Amygdala (tissue), 56 donors: Measurements from ENCODE around the gene TMEM120A.
A peak's percentile ranks its signal among the peaks of the same experiment; 100 is the strongest.
"Not testable (repeated sequence)": the region's sequence is repeated elsewhere in the genome, so short reads cannot be mapped to it uniquely, and the experiment has no call there.

Experiments
- DNase-seq, 56 donors: peaks; one replicate each; lab custom pipeline; 2025; lab: John Stamatoyannopoulos, UW

Gene TMEM120A

GRCh38 chr7:75994388-75995051 lies at the start of gene TMEM120A:
Gene TMEM120A, minus strand, starts transcription at chr7:75994595. Its CDS starts 25 bp downstream, at chr7:75994570.
- DNase-seq: peak in 55 of 56 donors; percentile 74 to 95 (median 90)

DNA sequence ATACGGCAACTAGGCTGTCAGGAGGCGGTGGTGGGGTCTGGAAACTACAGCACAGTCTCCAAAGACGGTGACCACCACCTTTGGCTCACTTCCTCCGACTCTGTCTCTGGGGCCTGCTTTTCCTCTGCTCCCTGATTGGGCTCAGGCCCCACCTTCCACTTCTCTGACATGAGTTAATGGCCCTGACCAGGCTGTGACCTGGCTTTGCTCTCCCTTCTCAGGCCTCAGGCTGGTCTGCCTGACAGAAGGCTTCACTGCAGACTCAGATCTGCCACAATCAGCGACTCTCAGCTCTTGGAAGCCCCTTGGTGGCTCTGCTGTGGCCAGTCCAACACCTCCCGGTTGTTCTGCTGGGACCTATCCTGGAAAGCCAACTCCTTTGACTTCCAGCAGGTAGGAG lies 45.7 kb upstream of the TMEM120A start:
- no peak for DNase-seq

GRCh38 chr7:76037310-76037709 lies 42.9 kb upstream of the TMEM120A start:
- peak in 2 of 56 donors; percentile 2 to 3 for DNase-seq

GRCh38 chr7:76031964-76032363 lies 37.6 kb upstream of the TMEM120A start:
- DNase-seq: no peak

GRCh38 chr7:76029682-76030081 lies 35.3 kb upstream of the TMEM120A start:
- not testable (repeated sequence) for DNase-seq

DNA sequence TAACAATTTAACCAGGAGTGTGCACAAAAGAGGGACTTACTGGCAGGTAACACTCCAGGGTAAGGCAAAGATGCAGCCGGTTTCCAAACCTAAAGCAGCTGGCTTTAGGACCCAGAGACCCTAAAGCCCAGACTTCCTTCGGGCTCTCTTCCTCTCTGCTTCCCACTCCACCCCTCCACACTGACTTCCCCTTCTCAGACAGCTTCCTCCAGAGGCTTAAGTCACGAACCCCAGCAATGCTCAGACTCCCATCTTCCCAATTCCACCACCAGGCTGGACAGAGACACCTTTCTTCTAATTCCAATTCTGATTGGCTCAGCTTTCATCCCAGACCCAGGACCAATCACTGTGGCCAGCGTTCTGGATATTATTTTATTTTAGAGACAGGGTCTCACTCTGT lies 28.6 kb upstream of the TMEM120A start:
- DNase-seq: peak in 13 of 56 donors; percentile 0 to 41 (median 5)

GRCh38 chr7:76022026-76022780 lies 27.8 kb upstream of the TMEM120A start:
- no peak for DNase-seq

DNA sequence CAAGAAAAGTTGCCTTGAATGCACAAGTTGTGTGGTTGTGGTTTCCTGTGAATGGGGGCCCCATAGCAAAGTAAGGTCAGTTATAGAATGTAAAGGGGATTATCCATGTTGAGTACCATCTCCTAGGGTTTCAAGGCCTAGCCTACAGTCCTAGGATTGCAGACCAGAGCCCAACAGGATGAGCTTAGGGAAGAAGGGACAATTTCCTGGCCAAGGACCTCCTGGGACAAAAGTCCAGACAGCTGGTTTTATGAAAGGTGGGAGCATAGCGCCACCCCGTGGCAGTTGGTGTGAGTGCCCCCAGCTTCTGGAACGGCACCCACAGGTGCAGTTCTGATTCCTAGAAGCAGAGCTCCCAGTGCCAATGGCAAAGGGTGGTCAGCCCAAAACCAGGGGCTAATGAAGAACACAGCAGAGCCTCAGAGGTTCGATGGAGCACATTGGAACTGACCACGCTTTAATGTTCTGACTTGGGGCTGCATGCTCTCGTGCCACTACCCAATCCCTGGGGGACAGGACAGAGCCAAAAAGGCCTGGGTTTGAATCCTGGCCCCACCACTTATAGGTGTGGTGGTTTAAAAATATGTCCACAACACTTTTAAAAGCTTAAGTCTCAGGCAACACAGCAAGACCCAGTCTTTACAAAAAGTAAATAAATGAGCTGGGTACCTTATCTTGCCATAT lies 25.8 kb upstream of the TMEM120A start:
- peak in 42 of 56 donors; percentile 3 to 76 (median 28) for DNase-seq

DNA sequence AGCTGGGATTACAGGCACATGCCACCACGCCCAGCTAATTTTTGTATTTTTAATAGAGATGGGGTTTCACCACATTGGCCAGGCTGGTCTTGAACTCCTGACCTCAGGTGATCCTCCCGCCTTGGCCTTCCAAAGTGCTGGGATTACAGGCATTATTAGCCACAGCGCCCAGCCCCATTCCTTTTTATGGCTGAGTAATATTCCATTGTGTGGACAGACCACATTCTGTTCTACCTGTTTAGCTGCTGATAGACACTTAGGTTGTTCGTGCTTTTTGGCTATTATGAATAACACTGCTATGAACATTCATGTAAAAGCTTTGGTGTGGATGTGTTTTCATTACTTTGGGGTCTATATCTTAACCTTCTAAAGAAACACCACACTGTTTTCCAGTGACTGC lies 24.1 kb upstream of the TMEM120A start:
- not testable (repeated sequence) for DNase-seq

GRCh38 chr7:76016191-76016947 lies 22.0 kb upstream of the TMEM120A start:
- no peak for DNase-seq

DNA sequence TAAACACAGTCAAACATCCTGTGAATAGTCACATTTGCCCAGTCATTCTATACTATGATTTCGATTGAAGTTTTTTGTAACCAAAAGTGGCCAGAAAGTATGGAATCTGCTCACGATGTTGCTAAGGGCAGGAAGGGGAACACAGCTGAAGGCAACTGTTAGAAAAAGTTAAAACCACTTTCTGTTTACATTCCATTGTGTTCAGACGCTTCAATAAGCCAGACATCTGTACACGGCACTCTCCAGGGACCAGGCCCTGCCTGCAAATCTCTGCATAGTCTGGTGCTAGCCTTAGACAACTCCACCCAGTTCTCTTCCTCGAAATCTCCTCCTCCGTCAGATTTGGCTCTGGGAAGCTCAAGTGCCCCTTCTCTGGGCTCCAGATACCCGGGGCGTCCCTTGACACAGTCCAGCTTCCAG lies 17.1 kb upstream of the TMEM120A start:
- DNase-seq: no peak

DNA sequence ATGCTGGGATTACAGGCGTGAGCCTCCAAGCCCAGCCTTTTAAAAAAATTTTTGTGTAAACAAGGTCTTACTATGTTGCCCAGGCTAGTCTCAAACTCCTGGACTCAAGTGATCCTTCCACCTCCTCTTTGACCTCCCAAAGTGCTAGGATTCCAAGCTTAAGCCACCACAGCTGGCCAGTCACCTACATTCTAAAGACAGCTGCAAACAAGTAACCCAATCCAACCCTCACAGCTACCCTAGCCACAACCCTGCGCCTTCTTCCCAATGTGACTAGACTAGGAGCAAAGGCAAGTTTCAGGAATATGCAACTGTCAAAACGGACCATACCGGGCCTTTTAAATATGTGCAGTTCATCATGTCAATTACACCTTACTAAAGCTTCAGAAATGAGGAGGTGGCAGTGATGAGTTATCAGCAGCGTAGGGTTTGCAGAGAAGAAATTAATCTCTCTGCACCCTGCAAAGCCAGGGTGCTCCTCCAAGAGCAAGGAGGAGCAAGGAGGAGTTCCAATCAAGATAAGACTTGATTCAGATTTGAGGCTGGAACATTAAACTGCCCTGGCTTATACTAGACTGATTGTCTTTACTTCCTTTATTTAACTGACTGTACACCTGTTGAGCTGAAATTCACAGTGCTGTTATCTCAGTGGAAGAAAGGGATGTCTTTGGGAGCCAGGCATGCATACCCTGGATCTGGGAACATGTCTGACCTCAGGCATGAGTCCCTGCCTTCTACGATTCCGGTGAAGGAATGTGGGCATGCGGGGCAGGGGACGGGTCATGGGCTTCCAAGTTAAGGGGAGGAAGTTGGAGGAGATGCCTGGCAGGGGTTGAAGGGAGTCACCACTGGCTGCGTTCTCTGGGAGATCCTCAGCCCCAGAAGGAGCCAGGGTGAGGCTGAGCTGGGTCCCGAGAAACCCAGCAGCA lies 15.5 kb upstream of the TMEM120A start:
- no peak for DNase-seq

- no peak for DNase-seq
Observed at GRCh38 chr7:76008156-76008687, 13.8 kb upstream of the TMEM120A start.

- not testable (repeated sequence) for DNase-seq
Observed at GRCh38 chr7:76005004-76005403, 10.6 kb upstream of the TMEM120A start.

- DNase-seq: no peak
Observed at GRCh38 chr7:76003351-76003750, 9.0 kb upstream of the TMEM120A start.

DNA sequence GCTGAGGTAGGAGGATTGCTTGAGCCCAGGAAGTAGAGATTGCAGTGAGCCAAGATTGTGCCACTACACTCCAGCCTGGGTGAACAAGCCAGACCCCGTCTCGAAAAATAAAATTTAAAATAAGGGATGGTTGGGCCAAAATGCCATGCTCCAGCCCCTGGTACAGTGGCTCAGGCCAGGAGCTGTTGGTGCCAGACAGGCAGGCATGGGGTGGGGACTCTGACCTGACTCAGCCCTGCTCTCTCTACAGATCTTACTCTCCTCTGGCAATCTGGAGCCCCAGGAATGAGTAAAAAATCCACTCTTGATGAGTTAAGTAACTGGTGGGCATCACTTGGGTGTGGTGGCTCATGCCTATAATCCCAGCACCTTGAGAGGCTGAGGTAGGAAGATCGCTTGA lies 8.4 kb upstream of the TMEM120A start:
- no peak for DNase-seq

- DNase-seq: no peak
Observed at GRCh38 chr7:76002139-76002538, 7.7 kb upstream of the TMEM120A start.

DNA sequence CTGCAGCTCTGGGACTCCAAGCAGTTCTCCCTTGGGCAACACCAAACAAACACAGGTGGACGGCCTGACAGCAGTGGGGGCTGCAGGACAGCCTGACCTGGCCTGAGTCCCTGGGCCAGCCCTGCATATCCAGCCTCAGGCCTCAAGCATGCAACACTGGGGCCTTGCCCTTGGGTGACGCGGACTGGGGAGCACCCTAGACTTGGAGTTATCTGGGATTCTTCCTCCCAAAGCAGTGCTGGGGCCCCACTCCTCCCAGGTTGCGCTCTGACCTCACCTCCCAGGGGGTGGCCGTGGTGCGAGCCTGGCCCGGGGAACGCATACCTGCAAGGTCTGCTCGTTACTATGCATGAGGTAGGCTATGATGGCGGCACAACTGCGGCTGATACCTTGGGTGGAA lies 6.2 kb upstream of the TMEM120A start:
- no peak for DNase-seq

GRCh38 chr7:75998038-75998437 lies 3.6 kb upstream of the TMEM120A start:
- no peak for DNase-seq
